H9 (cell line): ENCODE results near the gene FBXL7. TPM values are rescaled to one million over a fixed set of nuclear protein-coding genes. Genes with fewer than 3 reads are reported as not detected.

Experiments used
- DNase-seq: peaks from one replicate; pipeline ENCODE4 v3.0.0-alpha.2; 2017
- H2AFZ ChIP-seq: one replicate; pipeline ENCODE4 v1.6.1; 2013; ENCODE audit warnings: mild to moderate bottlenecking, low read length, control low read depth, moderate library complexity
- H2AK5ac ChIP-seq: 2 replicates; pipeline ENCODE4 v1.6.1; 2013; ENCODE audit warnings: low read length, control low read depth, mixed read lengths; ENCODE audit not compliant: insufficient read length
- H2BK120ac ChIP-seq: one replicate; pipeline ENCODE4 v1.6.1; 2013; ENCODE audit warnings: low read depth, mild to moderate bottlenecking, low read length, control low read depth, inconsistent platforms; ENCODE audit not compliant: poor library complexity, severe bottlenecking
- H2BK12ac ChIP-seq: 2 replicates; pipeline ENCODE4 v1.6.1; 2013; ENCODE audit warnings: low read length, control low read depth, mixed read lengths, low read depth; ENCODE audit not compliant: insufficient read length
- H2BK15ac ChIP-seq: 2 replicates; pipeline ENCODE4 v1.6.1; 2013; ENCODE audit warnings: low read depth, low read length, control low read depth
- H2BK20ac ChIP-seq: one replicate; pipeline ENCODE4 v1.6.1; 2013; ENCODE audit warnings: low read depth, mild to moderate bottlenecking, low read length, control low read depth, inconsistent platforms; ENCODE audit not compliant: poor library complexity, severe bottlenecking
- H2BK5ac ChIP-seq: 2 replicates; pipeline ENCODE4 v1.6.1; 2013; ENCODE audit warnings: low read length, control low read depth, mixed read lengths; ENCODE audit not compliant: insufficient read length
- H3K14ac ChIP-seq: 2 replicates; pipeline ENCODE4 v1.6.1; 2013; ENCODE audit warnings: low read length, control low read depth; ENCODE audit not compliant: insufficient read depth
- H3K18ac ChIP-seq: 2 replicates; pipeline ENCODE4 v1.6.1; 2013; ENCODE audit warnings: low read depth, mild to moderate bottlenecking, mixed read lengths, low read length, control low read depth; ENCODE audit not compliant: insufficient read length
- H3K23ac ChIP-seq: 2 replicates; pipeline ENCODE4 v1.6.1; 2013; ENCODE audit warnings: low read length, control low read depth, mixed read lengths, low read depth; ENCODE audit not compliant: insufficient read length
- H3K23me2 ChIP-seq: 2 replicates; pipeline ENCODE4 v1.6.1; 2013; ENCODE audit warnings: low read depth, mild to moderate bottlenecking, mixed read lengths, low read length, control low read depth; ENCODE audit not compliant: insufficient read length, poor library complexity, severe bottlenecking
- H3K27ac ChIP-seq: 2 replicates; pipeline ENCODE4 v1.5.1; 2013; ENCODE audit warnings: low read length, control low read depth, mixed read lengths, low read depth; ENCODE audit not compliant: insufficient read length
- H3K27me3 ChIP-seq: 2 replicates; pipeline ENCODE4 v1.6.1; 2013; ENCODE audit warnings: low read length, control low read depth, inconsistent platforms; ENCODE audit not compliant: insufficient read depth
- H3K4ac ChIP-seq: 2 replicates; pipeline ENCODE4 v1.6.1; 2013; ENCODE audit warnings: low read depth, mild to moderate bottlenecking, control low read depth, inconsistent platforms, low read length, moderate library complexity
- H3K4me1 ChIP-seq: 2 replicates; pipeline ENCODE4 v1.6.1; 2013; ENCODE audit warnings: low read length, control low read depth, inconsistent platforms; ENCODE audit not compliant: insufficient read depth
- H3K4me2 ChIP-seq: 2 replicates; pipeline ENCODE4 v1.6.1; 2013; ENCODE audit warnings: low read length, control low read depth, mixed read lengths; ENCODE audit not compliant: insufficient read length, insufficient read depth
- H3K56ac ChIP-seq: 2 replicates; pipeline ENCODE4 v1.6.1; 2013; ENCODE audit warnings: low read depth, mild to moderate bottlenecking, mixed read lengths, low read length, control low read depth; ENCODE audit not compliant: insufficient read length
- H3K79me1 ChIP-seq: 2 replicates; pipeline ENCODE4 v1.6.1; 2013; ENCODE audit warnings: low read depth, mild to moderate bottlenecking, moderate library complexity, low read length, control low read depth, inconsistent platforms; ENCODE audit not compliant: insufficient read depth, poor library complexity, severe bottlenecking
- H3K79me2 ChIP-seq: 2 replicates; pipeline ENCODE4 v1.6.1; 2013; ENCODE audit warnings: low read length, control low read depth, inconsistent platforms; ENCODE audit not compliant: insufficient read depth
- H3K9ac ChIP-seq: 2 replicates; pipeline ENCODE4 v1.6.1; 2013; ENCODE audit warnings: low read length, control low read depth, mixed read lengths; ENCODE audit not compliant: insufficient read length; ENCODE audit errors: extremely low read depth
- H3K9me3 ChIP-seq: one replicate; pipeline ENCODE4 v1.6.1; 2013; ENCODE audit warnings: low read depth, low read length, inconsistent platforms; ENCODE audit not compliant: control insufficient read depth
- H3T11ph ChIP-seq: one replicate; pipeline ENCODE4 v1.6.1; 2013; ENCODE audit warnings: mild to moderate bottlenecking, low read length, control low read depth, inconsistent platforms
- H4K20me1 ChIP-seq: one replicate; pipeline ENCODE4 v1.6.1; 2013; ENCODE audit not compliant: control insufficient read depth, insufficient read length, insufficient read depth
- H4K5ac ChIP-seq: 2 replicates; pipeline ENCODE4 v1.6.1; 2013; ENCODE audit warnings: low read depth, mild to moderate bottlenecking, mixed read lengths, low read length, control low read depth; ENCODE audit not compliant: insufficient read length
- H4K8ac ChIP-seq: replicated peaks from 2 replicates; pipeline ENCODE4 v1.6.1; 2013; ENCODE audit warnings: low read length, control low read depth, mixed read lengths, low read depth; ENCODE audit not compliant: insufficient read length
- H4K91ac ChIP-seq: 2 replicates; pipeline ENCODE4 v1.6.1; 2013; ENCODE audit warnings: low read depth, mild to moderate bottlenecking, moderate library complexity, mixed read lengths, low read length, control low read depth; ENCODE audit not compliant: insufficient read length
- H3K27ac Mint-ChIP-seq, 3 experiments: 2 replicates in 2 of 3; 3 replicates in 1 of 3; pipeline ENCODE4 v1.8.0; 2020 to 2021; ENCODE audit warnings: mixed read lengths in 3 of 3, mild to moderate bottlenecking in 1 of 3, moderate library complexity in 1 of 3
- H3K27me3 Mint-ChIP-seq: 2 replicates; pipeline ENCODE4 v1.8.0; 2021; ENCODE audit warnings: low read depth, mild to moderate bottlenecking, moderate library complexity, mixed read lengths
- H3K36me3 Mint-ChIP-seq, 3 experiments: 2 replicates in 2 of 3; 3 replicates in 1 of 3; pipeline ENCODE4 v1.8.0; 2020 to 2021; ENCODE audit warnings: low read depth in 3 of 3, mixed read lengths in 3 of 3; ENCODE audit not compliant: insufficient read depth in 1 of 3
- H3K4me1 Mint-ChIP-seq, 2 experiments: 2 replicates each; pipeline ENCODE4 v1.8.0; 2020; ENCODE audit warnings: mixed read lengths in 2 of 2
- H3K4me3 Mint-ChIP-seq, 2 experiments: 2 replicates in 1 of 2; 3 replicates in 1 of 2; pipeline ENCODE4 v1.8.0; 2020 to 2021; ENCODE audit warnings: mild to moderate bottlenecking in 2 of 2, mixed read lengths in 2 of 2, moderate library complexity in 1 of 2
- H3K9me3 Mint-ChIP-seq, 2 experiments: 2 replicates in 1 of 2; 3 replicates in 1 of 2; pipeline ENCODE4 v1.8.0; 2020; ENCODE audit warnings: mild to moderate bottlenecking in 2 of 2, mixed read lengths in 2 of 2, moderate library complexity in 1 of 2
- CTCF ChIP-seq: fragments of 200-600 bp; sonication (generic); conservative IDR thresholded peaks from 3 replicates; pipeline ENCODE4 v1.8.0; 2021; ENCODE audit warnings: antibody characterized with exemption, mild to moderate bottlenecking
- WGBS: extraction: QIAGEN DNeasy Blood & Tissue Kit; methylation state at CpG from one replicate; pipeline ENCODE4 v1.1.7; 2013; ENCODE audit warnings: missing lambda C conversion rate, low lambda C conversion rate, mixed read lengths; ENCODE audit not compliant: insufficient read length; ENCODE audit errors: extremely low coverage; 5-methylcytosine and 5-hydroxymethylcytosine counted together
- total RNA-seq: library from RNA; stranded (reverse); gene quantifications from 2 replicates; pipeline ENCODE4 v1.2.1, GENCODE V29; 2021

Gene FBXL7
- total RNA-seq, 1 experiment from 2014 or later = 14.6 TPM

GRCh38 chr5:15776346-15776745 lies 276.4 kb downstream of the FBXL7 start:
- Histone ChIP-seq H3K79me1 (no peaks in the 10 kb centered on the region), H3K14ac (no peak overlapping the region), H3K9ac (no peak overlapping the region), H3K4me1 (no peaks in the 10 kb centered on the region), H3K4me2 (no peak overlapping the region), H3K23ac (no peak overlapping the region), H3K56ac (no peak overlapping the region), H4K8ac (no peak overlapping the region), H3T11ph (no peak overlapping the region), H3K23me2 (no peaks in the 10 kb centered on the region), H3K79me2 (no peaks in the 10 kb centered on the region), H3K18ac (no peak overlapping the region), H2AK5ac (no peak overlapping the region), H2BK12ac (no peak overlapping the region), H4K5ac (no peak overlapping the region), H3K4ac (no peak overlapping the region), H4K20me1 (no peaks in the 10 kb centered on the region), H3K27ac (no peak overlapping the region), H3K9me3 (no peaks in the 10 kb centered on the region), H2BK20ac (no peak overlapping the region), H2BK5ac (no peak overlapping the region), H2BK15ac (no peak overlapping the region), H3K27me3 (no peaks in the 10 kb centered on the region), H2AFZ (no peak overlapping the region), H4K91ac (no peak overlapping the region), H2BK120ac (no peak overlapping the region)
- Mint-ChIP-seq H3K4me1 (no peaks in the 10 kb centered on the region), H3K9me3 (peaks cover 2% of the 10 kb centered on the region in 2 experiments; a peak in 4 of 5 replicates), H3K27me3 (no peaks in the 10 kb centered on the region), H3K36me3 (no peaks in the 10 kb centered on the region), H3K4me3 (no peak overlapping the region), H3K27ac (no peak overlapping the region)
- WGBS = no CpG with 5 or more reads among the region's 2 CpGs
- DNase-seq = no peak
- no peak for TF ChIP-seq CTCF
